HCT116 (cell line): ENCODE measurements around the gene COMMD6. TPM values are rescaled to one million over a fixed set of nuclear protein-coding genes. Genes with fewer than 3 reads are reported as not detected.

ENCODE experiments used
- ATAC-seq: fragments of 200-7000 bp; cut with Tn5 transposase; 2 replicates; pipeline ENCODE4 v1.9.1; 2020; ENCODE audit warnings: mild to moderate bottlenecking, moderate library complexity
- BruUV-seq: library from RNA; stranded (reverse); fragments of 400-500 nt; replicated peaks from 2 replicates; lab custom pipeline; 2021; lab: Mats Ljungman, UMichigan
- CTCF ChIA-PET: fragments of 300-600 bp; sonication (Branson Sonifier 250); formaldehyde crosslinking; loops from one replicate; lab custom pipeline; 2021; ENCODE audit warnings: antibody characterized with exemption; lab: Charles Lee
- POLR2A ChIA-PET: fragments of 300-600, 350-600 bp; sonication (Branson Sonifier 250); formaldehyde crosslinking; loops from one replicate; lab custom pipeline; 2021; ENCODE audit warnings: antibody characterized with exemption; lab: Charles Lee
- RAD21 ChIA-PET, 2 experiments: fragments of 300-600 bp; sonication (Branson Sonifier 250); formaldehyde crosslinking; loops; one replicate each; lab custom pipeline; 2023; ENCODE audit warnings: low total read pairs in 2 of 2; ENCODE audit not compliant: uncharacterized antibody in 2 of 2, unreplicated experiment in 2 of 2, low non-redundant PET in 1 of 2; lab: Charles Lee
- DNase-seq: peaks from one replicate; pipeline ENCODE4 v3.0.0-alpha.2; 2010; ENCODE audit warnings: low read depth, low spot score
- H2AFZ ChIP-seq: fragments of 200-600 bp; shearing (Covaris generic), sonication (generic); 2 replicates; pipeline ENCODE4 v1.6.1; 2017; ENCODE audit warnings: low read depth, mixed run types, mixed read lengths, antibody characterized with exemption, low read length; ENCODE audit not compliant: poor library complexity, severe bottlenecking
- H3K27ac ChIP-seq: 2 replicates; pipeline ENCODE4 v1.5.1; 2012; ENCODE audit warnings: low read depth, low read length
- H3K27me3 ChIP-seq: fragments of 200-600 bp; sonication (generic); 2 replicates; pipeline ENCODE4 v1.6.1; 2016; ENCODE audit warnings: mixed run types, low read length, mixed read lengths; ENCODE audit not compliant: insufficient read depth
- H3K36me3 ChIP-seq, 2 experiments: fragments of 200-500 bp in 1 of 2; fragments of 200-600 bp in 1 of 2; sonication (Bioruptor generic) in 1 of 2; sonication (generic) in 1 of 2; 2 replicates each; pipeline versions ENCODE4 v1.5.1 to v1.6.1; 2014 to 2016; ENCODE audit warnings: low read length in 2 of 2, inconsistent platforms in 1 of 2, mixed read lengths in 1 of 2, mixed run types in 1 of 2; ENCODE audit not compliant: insufficient read depth in 2 of 2, control insufficient read depth in 1 of 2
- H3K4me1 ChIP-seq, 2 experiments: fragments of 200-600 bp in 1 of 2; sonication (generic) in 1 of 2; 2 replicates each; pipeline versions ENCODE4 v1.5.1 to v1.6.1; 2012 to 2017; ENCODE audit warnings: low read length in 2 of 2, inconsistent platforms in 1 of 2, mild to moderate bottlenecking in 1 of 2, mixed read lengths in 1 of 2, mixed run types in 1 of 2, moderate library complexity in 1 of 2; ENCODE audit not compliant: insufficient read depth in 2 of 2, control insufficient read depth in 1 of 2
- H3K4me2 ChIP-seq: fragments of 200-600 bp; sonication (generic); 2 replicates; pipeline ENCODE4 v1.6.1; 2017; ENCODE audit warnings: mixed run types, low read length, mixed read lengths
- H3K4me3 ChIP-seq, 2 experiments: fragments of 200-600 bp in 1 of 2; sonication (generic) in 1 of 2; replicated peaks in 1 of 2; 2 replicates each; pipeline ENCODE4 v1.5.1; 2011 to 2016; ENCODE audit warnings: low read length in 2 of 2, control low read depth in 1 of 2, low read depth in 1 of 2, mild to moderate bottlenecking in 1 of 2, mixed read lengths in 1 of 2, mixed run types in 1 of 2
- H3K79me2 ChIP-seq: fragments of 200-600 bp; sonication (generic); 2 replicates; pipeline ENCODE4 v1.6.1; 2017; ENCODE audit warnings: mild to moderate bottlenecking, mixed run types, low read length, moderate library complexity, mixed read lengths; ENCODE audit not compliant: insufficient read depth
- H3K9ac ChIP-seq: fragments of 200-600 bp; sonication (generic); 2 replicates; pipeline ENCODE4 v1.6.1; 2016; ENCODE audit warnings: low read length, mixed read lengths
- H3K9me2 ChIP-seq: fragments of 200-600 bp; sonication (generic), shearing (Covaris generic); 2 replicates; pipeline ENCODE4 v1.6.1; 2017; ENCODE audit warnings: mixed run types, mild to moderate bottlenecking, moderate library complexity; ENCODE audit not compliant: insufficient read depth
- H3K9me3 ChIP-seq, 2 experiments: fragments of 200-500 bp in 1 of 2; fragments of 200-600 bp in 1 of 2; sonication (Bioruptor generic) in 1 of 2; sonication (generic) in 1 of 2; 2 replicates each; pipeline ENCODE4 v1.6.1; 2014 to 2017; ENCODE audit warnings: low read length in 2 of 2, mixed read lengths in 2 of 2, inconsistent platforms in 1 of 2, low read depth in 1 of 2, mild to moderate bottlenecking in 1 of 2, mixed run types in 1 of 2, moderate library complexity in 1 of 2; ENCODE audit not compliant: control insufficient read depth in 1 of 2, insufficient read depth in 1 of 2
- H4K20me1 ChIP-seq: fragments of 200-600 bp; sonication (generic), shearing (Covaris generic); 2 replicates; pipeline ENCODE4 v1.6.1; 2017; ENCODE audit warnings: mixed run types, mild to moderate bottlenecking, moderate library complexity; ENCODE audit not compliant: insufficient read depth
- ATF3 ChIP-seq: IDR thresholded peaks from 2 replicates; pipeline ENCODE4 v1.6.1; 2012
- CEBPB ChIP-seq: IDR thresholded peaks from 2 replicates; pipeline ENCODE4 v1.6.1; 2012; ENCODE audit warnings: low read depth
- ELF1 ChIP-seq: IDR thresholded peaks from 2 replicates; pipeline ENCODE4 v1.6.1; 2012; ENCODE audit warnings: low read depth, borderline replicate concordance
- RAD21 ChIP-seq: IDR thresholded peaks from 2 replicates; pipeline ENCODE4 v1.6.1; 2012; ENCODE audit warnings: low read depth, mild to moderate bottlenecking
- REST ChIP-seq: IDR thresholded peaks from 2 replicates; pipeline ENCODE4 v1.6.1; 2012; ENCODE audit warnings: low read depth
- SP1 ChIP-seq: IDR thresholded peaks from 2 replicates; pipeline ENCODE4 v1.6.1; 2012; ENCODE audit warnings: low read depth
- YY1 ChIP-seq: IDR thresholded peaks from 2 replicates; pipeline ENCODE4 v1.6.1; 2011; ENCODE audit warnings: low read length, low read depth, moderate library complexity, mild to moderate bottlenecking; ENCODE audit not compliant: insufficient replicate concordance; ENCODE audit errors: extremely low read depth
- ZFX ChIP-seq: fragments of 450-650 bp; IDR thresholded peaks from 2 replicates; pipeline ENCODE4 v1.6.1; 2017
- intact Hi-C: fragments of 100-400 bp; cut with micrococcal nuclease; formaldehyde crosslinking; loops from 2 replicates; pipeline ENCODE4 v1.10.0; 2022
- total RNA-seq: library from RNA; stranded (reverse); gene quantifications from one replicate; pipeline ENCODE4 v1.2.1, GENCODE V29; 2021; ENCODE audit not compliant: unreplicated experiment

The COMMD6 gene
- total RNA-seq, 1 experiment from 2014 or later, result 108 TPM

GRCh38 chr13:75518439-75519088 lies 19.1 kb downstream of the COMMD6 start:
- Histone ChIP-seq H3K4me2 (no peak overlapping the region), H3K79me2 (no peaks in the 10 kb centered on the region), H3K4me1 (no peaks in the 10 kb centered on the region), H3K36me3 (no peaks in the 10 kb centered on the region), H2AFZ (no peak overlapping the region), H3K4me3 (no peak overlapping the region), H3K9ac (no peak overlapping the region), H3K27me3 (no peaks in the 10 kb centered on the region), H3K9me3 (no peaks in the 10 kb centered on the region), H3K27ac (no peak overlapping the region), H4K20me1 (no peaks in the 10 kb centered on the region), H3K9me2 (no peaks in the 10 kb centered on the region)
- intact Hi-C loops, result no loop called here
- DNase-seq (no peak), ATAC-seq (no peak)
- BruUV-seq, result no TSS peak
- POLR2A ChIA-PET, result no interaction called here
- CTCF ChIA-PET, result no interaction called here
- TF ChIP-seq SP1 (no peak), ZFX (no peak)
- RAD21 ChIA-PET, result interaction anchor here in 1 of 2 experiments (0.6 kb wide), 1 partner anchor 38 kb away, joined by 6 read pairs; no protein-coding TSS in a partner anchor

- no peak overlapping the region for H3K4me3 ChIP-seq
- no peaks in the 10 kb centered on the region for H3K79me2 ChIP-seq
- TF ChIP-seq ZFX, result no peak
- TF ChIP-seq ATF3, result no peak
- TF ChIP-seq ELF1, result no peak
- no peak for TF ChIP-seq RAD21
- no peak for TF ChIP-seq REST
- no peak for TF ChIP-seq YY1
- no peak for TF ChIP-seq CEBPB
- TF ChIP-seq SP1, result no peak
- TF ChIP-seq, all 23 proteins: peak for 0
- H3K9me3 ChIP-seq, result no peaks in the 10 kb centered on the region
- H3K27ac ChIP-seq, result no peak overlapping the region
- CTCF ChIA-PET, result no interaction called here
- H3K36me3 ChIP-seq, result no peaks in the 10 kb centered on the region
- POLR2A ChIA-PET, result no interaction called here
- H3K9me2 ChIP-seq, result no peaks in the 10 kb centered on the region
- H3K4me2 ChIP-seq, result no peak overlapping the region
- intact Hi-C loops, result no loop called here
- RAD21 ChIA-PET, result no interaction called here
- no TSS peak for BruUV-seq
- ATAC-seq (no peak), DNase-seq (no peak)
- H2AFZ ChIP-seq, result no peak overlapping the region
- H3K27me3 ChIP-seq, result no peaks in the 10 kb centered on the region
- no peaks in the 10 kb centered on the region for H3K4me1 ChIP-seq
- no peak overlapping the region for H3K9ac ChIP-seq
- no peaks in the 10 kb centered on the region for H4K20me1 ChIP-seq
These were observed 23.3 kb downstream of the COMMD6 start for GRCh38 chr13:75514080-75514995.
